Lower leg skin (tissue), 3 donors: ENCODE results near the gene CATSPERB.

ENCODE experiments used
- POLR2A ChIP-seq, 2 donors: fragments of 450-650 bp; IDR thresholded peaks; one replicate each; pipeline ENCODE4 v1.6.1; 2016 to 2017; ENCODE audit warnings: antibody characterized with exemption in 2 of 2, mild to moderate bottlenecking in 1 of 2, moderate library complexity in 1 of 2
- TF ChIP-seq, protein P1 (sequence below), 3 donors: fragments of 450-650 bp; IDR thresholded peaks; one replicate each; pipeline ENCODE4 v1.5.1; 2016; ENCODE audit warnings: antibody characterized with exemption in 3 of 3, mild to moderate bottlenecking in 3 of 3, moderate library complexity in 2 of 3

DNA sequence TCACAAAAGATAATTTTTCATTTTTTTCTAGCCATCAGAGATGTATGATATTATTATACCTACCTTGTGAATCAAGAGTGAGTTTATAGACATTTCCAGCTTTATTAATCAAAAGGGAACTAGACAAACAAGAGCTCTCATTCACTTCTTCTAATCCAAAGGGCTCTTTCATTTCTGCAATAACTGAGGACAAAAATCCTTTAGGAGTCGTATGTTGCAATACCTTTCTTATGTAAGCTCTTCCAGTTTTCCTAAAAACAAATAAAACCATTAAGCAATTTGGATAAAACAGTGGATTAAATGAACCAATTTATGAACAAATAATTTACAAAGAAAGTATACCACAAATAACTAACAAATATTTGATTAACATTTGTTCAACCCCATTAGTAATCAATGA lies 107.1 kb downstream of the CATSPERB start:
- no peak for TF ChIP-seq POLR2A (IDR thresholded peaks at IDR 0.05)
- TF ChIP-seq, protein P1, sequence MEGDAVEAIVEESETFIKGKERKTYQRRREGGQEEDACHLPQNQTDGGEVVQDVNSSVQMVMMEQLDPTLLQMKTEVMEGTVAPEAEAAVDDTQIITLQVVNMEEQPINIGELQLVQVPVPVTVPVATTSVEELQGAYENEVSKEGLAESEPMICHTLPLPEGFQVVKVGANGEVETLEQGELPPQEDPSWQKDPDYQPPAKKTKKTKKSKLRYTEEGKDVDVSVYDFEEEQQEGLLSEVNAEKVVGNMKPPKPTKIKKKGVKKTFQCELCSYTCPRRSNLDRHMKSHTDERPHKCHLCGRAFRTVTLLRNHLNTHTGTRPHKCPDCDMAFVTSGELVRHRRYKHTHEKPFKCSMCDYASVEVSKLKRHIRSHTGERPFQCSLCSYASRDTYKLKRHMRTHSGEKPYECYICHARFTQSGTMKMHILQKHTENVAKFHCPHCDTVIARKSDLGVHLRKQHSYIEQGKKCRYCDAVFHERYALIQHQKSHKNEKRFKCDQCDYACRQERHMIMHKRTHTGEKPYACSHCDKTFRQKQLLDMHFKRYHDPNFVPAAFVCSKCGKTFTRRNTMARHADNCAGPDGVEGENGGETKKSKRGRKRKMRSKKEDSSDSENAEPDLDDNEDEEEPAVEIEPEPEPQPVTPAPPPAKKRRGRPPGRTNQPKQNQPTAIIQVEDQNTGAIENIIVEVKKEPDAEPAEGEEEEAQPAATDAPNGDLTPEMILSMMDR (IDR thresholded peaks at IDR 0.05): no peak
